MM.1S (cell line): ENCODE measurements around the gene KCNN1.
"Not testable (repeated sequence)": the region's sequence is repeated elsewhere in the genome, so short reads cannot be mapped to it uniquely, and the experiment has no call there.

Source experiments
- DNase-seq: peaks from one replicate; pipeline ENCODE4 v3.0.0-alpha.2; 2015
- H2AFZ ChIP-seq: fragments of 300-600 bp; sonication (generic); 2 replicates; pipeline ENCODE4 v1.6.0; 2016; ENCODE audit warnings: antibody characterized with exemption, low read length
- H3F3A ChIP-seq: fragments of 300-600 bp; sonication (generic); 2 replicates; pipeline ENCODE4 v1.6.1; 2016; ENCODE audit warnings: mild to moderate bottlenecking, antibody characterized with exemption, low read length, moderate library complexity, mixed read lengths; ENCODE audit not compliant: insufficient read depth
- H3K27ac ChIP-seq: fragments of 300-600 bp; sonication (generic); 2 replicates; pipeline ENCODE4 v1.5.1; 2016; ENCODE audit warnings: mild to moderate bottlenecking, low read length
- H3K27me3 ChIP-seq: fragments of 300-600 bp; sonication (generic); replicated peaks from 2 replicates; pipeline ENCODE4 v1.6.0; 2016; ENCODE audit warnings: low read length; ENCODE audit not compliant: insufficient read depth
- H3K36me3 ChIP-seq: fragments of 300-600 bp; sonication (generic); replicated peaks from 2 replicates; pipeline ENCODE4 v1.6.1; 2016; ENCODE audit warnings: mild to moderate bottlenecking, low read length, mixed read lengths; ENCODE audit not compliant: insufficient read depth
- H3K4me1 ChIP-seq: fragments of 300-600 bp; sonication (generic); 2 replicates; pipeline ENCODE4 v1.6.1; 2016; ENCODE audit warnings: low read length, mixed read lengths
- H3K4me2 ChIP-seq: fragments of 300-600 bp; sonication (generic); 2 replicates; pipeline ENCODE4 v1.6.0; 2016; ENCODE audit warnings: low read depth, low read length
- H3K4me3 ChIP-seq: fragments of 300-600 bp; sonication (generic); 2 replicates; pipeline ENCODE4 v1.5.1; 2016; ENCODE audit warnings: low read length, mixed read lengths
- H3K79me2 ChIP-seq: fragments of 300-600 bp; sonication (generic); 2 replicates; pipeline ENCODE4 v1.6.1; 2016; ENCODE audit warnings: mixed run types, low read length, mixed read lengths
- H3K9ac ChIP-seq: fragments of 300-600 bp; sonication (generic); 2 replicates; pipeline ENCODE4 v1.6.1; 2016; ENCODE audit warnings: low read length, mixed read lengths
- H3K9me2 ChIP-seq: fragments of 300-600 bp; sonication (generic); replicated peaks from 2 replicates; pipeline ENCODE4 v1.6.1; 2016; ENCODE audit warnings: mild to moderate bottlenecking, low read length, mixed read lengths; ENCODE audit not compliant: insufficient read depth
- H3K9me3 ChIP-seq: fragments of 300-600 bp; sonication (generic); replicated peaks from 2 replicates; pipeline ENCODE4 v1.6.1; 2016; ENCODE audit warnings: mild to moderate bottlenecking, low read length, mixed read lengths; ENCODE audit not compliant: insufficient read depth
- H4K20me1 ChIP-seq: fragments of 300-600 bp; sonication (generic); 2 replicates; pipeline ENCODE4 v1.6.1; 2016; ENCODE audit warnings: mild to moderate bottlenecking, low read length, moderate library complexity, mixed read lengths; ENCODE audit not compliant: insufficient read depth
- EZH2 ChIP-seq: fragments of 300-600 bp; sonication (generic); optimal IDR thresholded peaks from 2 replicates; pipeline ENCODE3; 2017; ENCODE audit warnings: low read depth, mild to moderate bottlenecking, antibody characterized with exemption, low read length, mixed read lengths
- EZH2phosphoT487 ChIP-seq: fragments of 300-600 bp; sonication (generic); IDR thresholded peaks from 2 replicates; pipeline ENCODE4 v1.6.1; 2018; ENCODE audit warnings: antibody characterized with exemption, low read length
- TF ChIP-seq, protein P1 (sequence below): fragments of 300-600 bp; sonication (generic); IDR thresholded peaks from 2 replicates; pipeline ENCODE4 v1.5.1; 2016; ENCODE audit warnings: antibody characterized with exemption, low read length, mixed read lengths

Gene KCNN1

GRCh38 chr19:17966550-17967256 is at the start of gene KCNN1:
TSS of gene KCNN1 (plus strand) at chr19:17967107. CDS start at chr19:17973889, 6,782 bp downstream.
- Histone ChIP-seq H3K27me3 (peaks cover 86% of the 10 kb centered on the region), H3K36me3 (no peaks in the 10 kb centered on the region), H2AFZ (no peak within 1 kb of the TSS), H3K9me2 (no peaks in the 10 kb centered on the region), H3K9me3 (no peaks in the 10 kb centered on the region), H3K4me1 (no peaks in the 10 kb centered on the region), H4K20me1 (no peaks in the 10 kb centered on the region), H3K4me2 (no peak within 1 kb of the TSS), H3K4me3 (no peak within 1 kb of the TSS), H3K9ac (no peak within 1 kb of the TSS), H3F3A (no peaks in the 10 kb centered on the region), H3K79me2 (no peaks in the 10 kb centered on the region), H3K27ac (no peak within 1 kb of the TSS)
- DNase-seq = no peak
- TF ChIP-seq, protein P1, sequence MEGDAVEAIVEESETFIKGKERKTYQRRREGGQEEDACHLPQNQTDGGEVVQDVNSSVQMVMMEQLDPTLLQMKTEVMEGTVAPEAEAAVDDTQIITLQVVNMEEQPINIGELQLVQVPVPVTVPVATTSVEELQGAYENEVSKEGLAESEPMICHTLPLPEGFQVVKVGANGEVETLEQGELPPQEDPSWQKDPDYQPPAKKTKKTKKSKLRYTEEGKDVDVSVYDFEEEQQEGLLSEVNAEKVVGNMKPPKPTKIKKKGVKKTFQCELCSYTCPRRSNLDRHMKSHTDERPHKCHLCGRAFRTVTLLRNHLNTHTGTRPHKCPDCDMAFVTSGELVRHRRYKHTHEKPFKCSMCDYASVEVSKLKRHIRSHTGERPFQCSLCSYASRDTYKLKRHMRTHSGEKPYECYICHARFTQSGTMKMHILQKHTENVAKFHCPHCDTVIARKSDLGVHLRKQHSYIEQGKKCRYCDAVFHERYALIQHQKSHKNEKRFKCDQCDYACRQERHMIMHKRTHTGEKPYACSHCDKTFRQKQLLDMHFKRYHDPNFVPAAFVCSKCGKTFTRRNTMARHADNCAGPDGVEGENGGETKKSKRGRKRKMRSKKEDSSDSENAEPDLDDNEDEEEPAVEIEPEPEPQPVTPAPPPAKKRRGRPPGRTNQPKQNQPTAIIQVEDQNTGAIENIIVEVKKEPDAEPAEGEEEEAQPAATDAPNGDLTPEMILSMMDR = no peak
- TF ChIP-seq EZH2 (no peak), EZH2phosphoT487 (no peak)

- H3K9me3 ChIP-seq, H3K36me3 ChIP-seq, H2AFZ ChIP-seq, H4K20me1 ChIP-seq, H3K9ac ChIP-seq, DNase-seq, H3K4me2 ChIP-seq, H3K27ac ChIP-seq, H3K4me1 ChIP-seq, H3K79me2 ChIP-seq, H3K9me2 ChIP-seq, H3K4me3 ChIP-seq, H3F3A ChIP-seq: not testable (repeated sequence)
- peaks cover 47% of the 10 kb centered on the region for H3K27me3 ChIP-seq
Observed at GRCh38 chr19:17918151-17918550, 48.8 kb upstream of the KCNN1 start.

- H3K4me2 ChIP-seq, H3K79me2 ChIP-seq, H2AFZ ChIP-seq, H4K20me1 ChIP-seq, H3K36me3 ChIP-seq, H3K9ac ChIP-seq, DNase-seq, H3K9me2 ChIP-seq, H3K4me1 ChIP-seq, H3K9me3 ChIP-seq, H3K27ac ChIP-seq, H3F3A ChIP-seq, H3K4me3 ChIP-seq: not testable (repeated sequence)
- peaks cover 53% of the 10 kb centered on the region for H3K27me3 ChIP-seq
Observed at GRCh38 chr19:17919122-17919521, 47.8 kb upstream of the KCNN1 start.

DNA sequence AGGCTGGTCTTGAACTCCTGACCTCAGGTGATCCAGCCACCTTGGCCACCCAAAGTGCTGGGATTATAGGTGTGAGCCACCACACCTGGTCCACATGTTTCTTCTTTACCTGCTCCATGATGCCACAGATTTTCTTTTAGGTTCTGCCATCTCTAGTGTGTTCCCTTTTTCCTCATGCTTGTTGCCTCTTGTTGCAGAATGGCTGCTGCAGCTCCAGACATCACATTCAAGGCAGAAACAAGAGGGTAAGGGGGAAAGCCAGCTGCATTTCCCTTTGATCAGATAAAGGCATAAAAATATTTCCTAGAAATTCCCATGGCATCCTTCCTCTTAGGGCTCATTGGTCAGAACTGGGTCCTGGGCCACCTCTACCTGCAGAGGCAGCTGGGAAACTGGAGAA is 46.4 kb upstream of the KCNN1 start:
- Histone ChIP-seq H3F3A (no peaks in the 10 kb centered on the region), H3K9ac (no peak overlapping the region), H3K27ac (no peak overlapping the region), H3K9me3 (no peaks in the 10 kb centered on the region), H3K9me2 (no peaks in the 10 kb centered on the region), H3K4me2 (no peak overlapping the region), H2AFZ (no peak overlapping the region), H3K36me3 (no peaks in the 10 kb centered on the region), H3K79me2 (no peaks in the 10 kb centered on the region), H3K27me3 (peaks cover 55% of the 10 kb centered on the region), H3K4me1 (no peaks in the 10 kb centered on the region), H4K20me1 (no peaks in the 10 kb centered on the region), H3K4me3 (no peak overlapping the region)
- TF ChIP-seq, protein P1 = no peak
- TF ChIP-seq EZH2 (no peak), EZH2phosphoT487 (no peak)
- DNase-seq = no peak
